NCI-H1417 treated with DMSO at 0.1 percent for 48 hours (cell line): ENCODE data around the gene SPACA5.
"Not testable (repeated sequence)": the region's sequence is repeated elsewhere in the genome, so short reads cannot be mapped to it uniquely, and the experiment has no call there.

Experiments used
- DNase-seq: peaks from one replicate; lab custom pipeline; 2025; lab: John Stamatoyannopoulos, UW

Gene SPACA5

GRCh38 chrX:48021026-48021900, 14.5 kb downstream of the SPACA5 start:
- peak; percentile 89 for DNase-seq

- no peak for DNase-seq
Observed at GRCh38 chrX:48022100-48022499, 15.3 kb downstream of the SPACA5 start.

- DNase-seq = no peak
Observed at GRCh38 chrX:48022738-48023137, 15.9 kb downstream of the SPACA5 start.

GRCh38 chrX:48025561-48025960, 18.8 kb downstream of the SPACA5 start:
- peak; percentile 64 for DNase-seq

GRCh38 chrX:48027545-48027944, 20.8 kb downstream of the SPACA5 start:
- DNase-seq = not testable (repeated sequence)

GRCh38 chrX:48028091-48028490, 21.3 kb downstream of the SPACA5 start:
- no peak for DNase-seq

GRCh38 chrX:48030237-48030636, 23.4 kb downstream of the SPACA5 start:
- no peak for DNase-seq

GRCh38 chrX:48030641-48031173, 23.9 kb downstream of the SPACA5 start:
- DNase-seq = not testable (repeated sequence)

- DNase-seq = no peak
Observed at GRCh38 chrX:48035891-48036290, 29.1 kb downstream of the SPACA5 start.

- no peak for DNase-seq
Observed at GRCh38 chrX:48043056-48043455, 36.3 kb downstream of the SPACA5 start.

- DNase-seq = no peak
Observed at GRCh38 chrX:48045410-48046311, 38.9 kb downstream of the SPACA5 start.

- DNase-seq = no peak
Observed at GRCh38 chrX:48046846-48047245, 40.1 kb downstream of the SPACA5 start.

- no peak for DNase-seq
Observed at GRCh38 chrX:48058621-48059295, 52.0 kb downstream of the SPACA5 start.

GRCh38 chrX:48059296-48059639, 52.5 kb downstream of the SPACA5 start:
- DNase-seq = no peak
